H1 (cell line): ENCODE results near the gene GADL1. TPM values are rescaled to one million over a fixed set of nuclear protein-coding genes. Genes with fewer than 3 reads are reported as not detected.

Experiments
- ATF2 ChIP-seq: IDR thresholded peaks from 2 replicates; pipeline ENCODE4 v1.6.1; 2012; ENCODE audit warnings: low read length, inconsistent platforms
- CHD7 ChIP-seq: fragments of 300-600 bp; sonication (generic); IDR thresholded peaks from 2 replicates; pipeline ENCODE4 v1.7.1; 2012; ENCODE audit warnings: low read length, moderate library complexity, mild to moderate bottlenecking, inconsistent platforms; ENCODE audit not compliant: insufficient replicate concordance
- JUND ChIP-seq: IDR thresholded peaks from 2 replicates; pipeline ENCODE4 v1.6.1; 2011; ENCODE audit warnings: mild to moderate bottlenecking, improper control_type of control experiment, low read length
- KDM1A ChIP-seq: fragments of 200-600, 300-600 bp; sonication (generic); IDR thresholded peaks from 2 replicates; pipeline ENCODE4 v1.7.1; 2016; ENCODE audit warnings: mild to moderate bottlenecking, low read length, borderline replicate concordance
- POU5F1 ChIP-seq: IDR thresholded peaks from 2 replicates; pipeline ENCODE4 v1.6.1; 2011; ENCODE audit warnings: low read depth, mild to moderate bottlenecking, low read length, moderate library complexity
- SUZ12 ChIP-seq: fragments of 200-600 bp; sonication (generic); IDR thresholded peaks from 2 replicates; pipeline ENCODE4 v1.6.1; 2012; ENCODE audit warnings: mild to moderate bottlenecking, inconsistent platforms, low read length, moderate library complexity, mixed read lengths
- polyA plus RNA-seq, 7 experiments: library from polyadenylated mRNA; depleted of rRNA in 3 of 7; stranded (reverse) in 5 of 7; unstranded in 2 of 7; fragments of >200 nt in 5 of 7; fragments of 200-250 nt in 2 of 7; gene quantifications; 1 replicate in 5 of 7; 2 replicates in 1 of 7; 4 replicates in 1 of 7; pipeline versions ENCODE4 v1.2.1 to v1.2.3, GENCODE V29; 2011 to 2013; ENCODE audit warnings: missing spikeins in 2 of 7, mixed read lengths in 2 of 7
- total RNA-seq: library from RNA; stranded (reverse); fragmentation: NEBNext Ultra II Directional; extraction: Animal tissue kit (Norgen Biotek cat#: 25700); gene quantifications from 2 replicates; pipeline ENCODE4 v1.2.1, GENCODE V29; 2021

Gene GADL1
- total and polyA plus RNA-seq, 2 of the 8 experiments (the other 6 are each of a cell fraction or from before 2014, with no cell fraction given), result 0.03 to 0.30 TPM

GRCh38 chr3:30686799-30687198, 207.7 kb downstream of the GADL1 start (continued):
- TF ChIP-seq CHD7, result no peak
- no peak for TF ChIP-seq KDM1A
- TF ChIP-seq JUND, result no peak
- no peak for TF ChIP-seq ATF2
- no peak for TF ChIP-seq POU5F1
- TF ChIP-seq SUZ12, result no peak
